OCI-M2 (cell line): ENCODE measurements around the gene ZNF878.
"Not testable (repeated sequence)": the region's sequence is repeated elsewhere in the genome, so short reads cannot be mapped to it uniquely, and the experiment has no call there.

ENCODE experiments used
- DNase-seq: peaks from one replicate; lab custom pipeline; 2025; ENCODE audit not compliant: unreplicated experiment; lab: John Stamatoyannopoulos, UW

Gene ZNF878

DNA sequence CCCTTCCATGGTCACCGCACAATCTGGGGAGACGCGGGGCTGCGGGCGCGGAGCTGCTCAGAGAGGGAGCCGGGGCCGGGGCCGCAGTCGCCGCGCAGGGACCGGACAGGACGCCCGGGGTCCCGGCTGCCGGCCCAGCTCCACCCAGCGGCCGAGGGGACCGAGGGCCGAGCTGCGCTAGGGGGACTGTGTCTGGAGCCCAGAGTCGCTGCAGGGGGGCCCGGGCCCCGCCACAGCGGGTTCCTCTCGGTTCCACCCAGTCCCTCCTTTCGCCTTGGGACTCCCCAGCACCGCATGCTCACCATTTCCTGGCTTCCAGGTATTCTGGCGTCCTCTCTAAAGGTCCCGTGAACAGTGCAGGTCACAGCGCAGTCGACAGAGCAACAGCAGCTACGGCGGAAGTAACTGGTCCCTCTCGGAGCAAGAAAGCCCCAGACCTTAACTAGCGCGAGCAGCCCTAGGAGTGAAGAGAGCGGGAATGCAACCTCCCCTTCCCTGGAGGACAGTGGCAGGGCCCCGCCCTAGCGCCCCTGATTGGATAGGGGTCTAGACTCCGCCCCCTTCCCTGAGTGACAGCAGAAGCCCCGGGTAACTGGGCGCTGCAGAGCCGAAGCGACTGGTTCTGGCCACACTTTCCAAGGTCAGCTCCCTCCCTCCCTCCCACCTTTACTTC is at the start of gene ZNF878:
Gene ZNF878, minus strand, starts transcription at position 465 of the 673 bp plus-strand sequence. Its CDS starts 160 bp downstream, at position 305.
- peak; percentile 99 for DNase-seq

DNA sequence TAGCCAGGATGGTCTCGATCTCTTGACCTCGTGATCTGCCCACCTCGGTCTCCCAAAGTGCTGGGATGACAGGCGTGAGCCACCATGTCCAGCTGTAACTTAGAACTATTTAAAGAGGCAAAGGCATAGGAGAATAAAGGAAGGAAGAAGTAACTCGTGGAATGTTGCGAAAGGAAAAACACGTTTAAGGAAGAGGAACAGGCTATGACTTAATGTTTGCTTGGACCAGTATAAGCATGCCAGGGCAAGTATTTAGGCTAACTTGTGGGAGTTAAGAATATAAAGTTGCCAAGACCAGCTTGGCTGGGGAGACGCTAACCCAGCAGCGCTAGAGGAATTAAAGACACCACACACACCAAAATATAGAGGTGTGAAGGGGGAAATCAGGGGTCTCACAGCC is 45.3 kb upstream of the ZNF878 start:
- DNase-seq = no peak

DNA sequence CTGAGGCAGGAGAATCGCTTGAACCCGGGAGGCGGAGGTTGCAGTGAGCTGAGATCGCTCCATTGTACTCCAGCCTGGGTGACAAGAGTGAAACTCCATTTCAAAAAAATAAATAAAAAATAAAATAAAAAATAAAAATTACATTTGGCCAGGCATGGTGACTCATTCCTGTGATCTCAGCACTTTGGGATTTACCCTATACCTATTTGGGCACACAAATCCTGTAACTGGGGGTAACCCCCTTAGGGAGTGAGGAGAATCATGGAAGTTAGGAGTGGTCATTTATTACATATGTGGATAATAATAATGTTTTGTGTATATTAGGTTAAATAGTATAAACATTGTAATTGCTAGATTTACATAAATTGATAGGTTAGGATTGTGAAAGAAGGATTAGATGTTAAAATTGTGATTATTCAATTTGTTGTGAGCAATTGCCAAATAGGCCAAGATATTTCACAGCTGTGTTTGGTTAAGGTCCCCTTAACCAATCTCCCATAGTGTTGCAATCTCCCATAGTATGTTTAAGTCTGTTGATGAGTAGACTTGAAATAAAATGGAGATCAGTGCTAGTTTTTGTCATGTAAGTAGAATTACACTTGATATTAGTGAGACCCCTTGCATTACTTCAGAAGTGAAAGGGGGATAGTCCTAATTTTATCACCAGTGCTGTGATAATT is 42.5 kb upstream of the ZNF878 start:
- no peak for DNase-seq

DNA sequence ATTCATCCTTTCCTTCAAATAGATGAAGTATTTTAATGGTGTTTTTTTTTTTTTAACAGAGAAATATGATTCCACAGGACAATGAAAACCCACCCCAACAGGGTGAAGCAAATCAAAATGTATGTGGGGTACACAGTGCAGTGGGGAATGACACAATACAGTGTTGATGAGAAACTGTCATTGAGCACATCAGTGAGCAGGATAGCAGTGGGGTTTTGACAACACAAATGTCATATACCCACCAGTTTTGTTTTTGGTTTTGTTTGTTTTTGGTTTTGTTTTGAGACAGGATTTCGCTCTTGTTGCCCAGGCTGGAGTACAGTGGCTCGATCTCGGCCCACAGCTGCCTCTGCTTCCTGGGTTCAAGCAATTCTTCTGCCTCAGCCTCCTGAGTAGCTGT is 41.0 kb upstream of the ZNF878 start:
- DNase-seq = no peak

DNA sequence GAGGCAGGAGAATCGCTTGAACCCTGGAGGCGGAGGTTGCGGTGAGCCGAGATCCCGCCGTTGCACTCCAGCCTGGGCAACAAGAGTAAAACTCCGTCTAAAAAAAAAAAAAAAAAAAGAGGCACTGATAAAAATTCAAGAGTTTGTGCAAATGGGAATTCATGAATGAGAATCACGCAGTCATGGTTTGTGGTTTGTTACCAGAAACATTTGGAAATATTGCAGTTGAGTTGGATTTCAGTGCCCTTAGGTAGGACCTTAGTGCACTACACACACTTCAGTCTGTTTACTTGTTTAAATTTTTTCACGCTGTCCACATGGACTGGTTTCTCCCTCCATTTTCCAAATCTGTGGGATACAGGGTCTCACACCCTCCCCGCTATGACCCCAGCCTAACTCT is 40.2 kb upstream of the ZNF878 start:
- DNase-seq = no peak

DNA sequence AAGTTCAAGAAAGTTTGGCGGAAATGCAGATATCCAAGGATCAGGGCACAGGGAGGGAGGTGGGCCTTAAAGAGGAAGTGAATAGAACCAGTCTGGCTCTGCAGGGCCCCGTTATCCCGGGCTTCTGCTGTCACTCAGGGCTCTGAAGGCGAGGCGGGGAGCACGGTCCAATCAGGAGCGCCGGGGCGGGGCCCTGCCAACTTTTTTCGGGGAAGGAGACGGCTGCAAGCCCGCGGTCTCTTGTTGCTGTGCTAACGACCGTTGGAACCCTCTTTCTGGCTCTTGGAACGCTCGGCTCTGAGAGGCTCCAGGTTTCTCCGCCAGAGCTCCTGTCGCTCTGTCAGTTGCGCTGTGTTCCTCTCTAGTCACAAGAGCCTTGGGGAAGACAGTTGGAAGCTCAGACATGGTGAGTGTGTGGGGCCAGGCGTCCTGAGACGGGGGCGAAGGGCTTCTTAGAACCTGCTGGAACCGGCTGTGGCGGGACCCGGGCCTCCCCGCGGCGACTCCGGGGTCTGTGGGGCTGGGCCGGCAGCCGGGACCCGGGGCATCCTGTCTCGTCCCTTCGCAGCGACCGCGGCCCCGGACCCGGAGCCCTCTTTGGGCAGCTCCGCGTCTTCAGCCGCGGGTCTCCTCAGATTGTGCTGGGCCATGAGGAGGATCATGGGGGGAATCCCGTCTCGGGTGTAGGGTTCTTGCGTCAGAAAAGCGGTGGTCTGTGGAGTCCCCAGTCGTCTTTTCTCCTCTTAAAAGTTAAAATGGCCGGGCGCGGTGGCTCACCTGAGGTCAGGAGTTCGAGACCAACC is 39.5 kb upstream of the ZNF878 start:
- peak; percentile 97 for DNase-seq

DNA sequence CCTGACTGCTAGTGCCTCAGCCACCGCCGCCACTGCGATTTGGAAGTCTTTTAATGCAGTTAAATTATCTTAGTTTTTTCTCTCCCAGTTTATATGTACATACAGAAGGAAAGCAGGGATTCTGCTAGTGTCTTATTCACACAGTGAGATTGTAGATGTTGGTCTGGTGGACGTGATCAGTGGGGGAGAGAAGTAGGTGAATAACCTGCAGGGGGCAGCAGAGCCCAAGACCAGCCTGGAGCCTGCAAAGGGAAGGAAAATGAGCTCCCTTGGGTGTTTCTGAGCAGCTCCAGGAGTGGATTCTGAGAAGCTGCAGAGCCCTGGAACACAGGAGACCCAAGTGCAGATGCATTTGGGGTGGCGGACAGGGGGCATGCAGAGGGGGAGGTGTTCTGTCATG is 38.0 kb upstream of the ZNF878 start:
- peak; percentile 68 for DNase-seq

DNA sequence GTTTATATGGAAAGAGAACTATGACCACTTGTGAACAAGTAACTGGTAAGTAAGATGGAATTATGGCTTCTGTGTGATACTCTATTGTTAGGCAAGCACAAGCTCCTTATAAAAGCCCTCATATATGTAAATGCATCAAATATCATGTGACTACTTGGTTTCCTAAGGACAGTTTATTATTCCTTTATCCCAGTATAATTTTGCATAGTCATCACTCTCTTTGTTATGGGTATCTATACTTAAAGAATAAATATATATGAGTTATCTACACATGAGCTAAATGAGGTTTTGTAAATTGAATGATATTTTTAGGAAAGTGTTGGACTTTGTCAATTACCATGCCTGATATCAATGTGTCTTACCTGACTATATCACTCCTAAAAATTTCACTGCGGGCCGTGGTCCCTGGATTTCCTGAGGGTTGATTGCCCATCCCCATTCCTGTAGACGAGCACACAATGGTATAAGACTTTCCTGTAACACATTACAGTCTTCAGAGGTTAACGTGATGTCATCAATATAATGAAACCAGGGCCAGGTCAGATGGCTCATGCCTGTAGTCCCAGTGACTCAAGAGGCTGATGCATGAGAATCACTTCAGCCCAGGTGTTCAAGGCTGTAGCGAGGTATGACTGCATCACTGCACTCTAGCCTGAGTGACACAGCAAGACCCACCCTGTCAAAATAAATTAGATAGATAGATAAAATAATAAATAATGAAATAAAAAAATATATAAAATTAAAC is 32.5 kb upstream of the ZNF878 start:
- DNase-seq = no peak

DNA sequence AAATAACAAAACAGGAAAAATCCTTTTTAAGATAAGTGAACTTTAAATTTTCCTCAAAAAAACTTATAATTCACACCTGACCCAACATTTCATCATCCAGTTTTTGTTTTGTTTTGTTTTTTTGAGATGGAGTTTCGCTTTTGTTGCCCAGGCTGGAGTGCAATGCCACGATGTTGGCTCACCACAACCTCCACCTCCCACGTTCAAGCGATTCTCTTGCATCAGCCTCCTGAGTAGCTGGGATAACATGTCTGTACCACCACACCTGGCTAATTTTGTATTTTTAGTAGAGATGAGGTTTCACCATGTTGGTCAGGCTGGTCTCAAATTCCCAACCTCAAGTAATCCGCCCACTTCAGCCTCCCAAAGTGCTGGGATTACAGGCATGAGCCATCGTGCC is 30.6 kb upstream of the ZNF878 start:
- DNase-seq = not testable (repeated sequence)

DNA sequence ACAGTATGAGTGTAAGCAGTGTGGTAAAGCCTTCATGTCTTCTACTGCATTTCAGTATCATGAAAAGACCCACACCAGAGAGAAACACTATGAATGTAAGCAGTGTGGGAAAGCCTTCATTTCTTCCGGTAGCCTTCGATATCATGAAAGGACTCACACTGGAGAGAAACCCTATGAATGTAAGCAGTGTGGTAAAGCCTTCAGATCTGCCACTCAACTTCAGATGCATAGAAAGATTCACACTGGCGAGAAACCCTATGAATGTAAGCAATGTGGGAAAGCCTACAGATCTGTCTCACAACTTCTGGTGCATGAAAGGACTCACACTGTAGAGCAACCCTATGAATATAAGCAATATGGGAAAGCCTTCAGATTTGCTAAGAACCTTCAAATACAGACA is 24.6 kb upstream of the ZNF878 start:
- no peak for DNase-seq

DNA sequence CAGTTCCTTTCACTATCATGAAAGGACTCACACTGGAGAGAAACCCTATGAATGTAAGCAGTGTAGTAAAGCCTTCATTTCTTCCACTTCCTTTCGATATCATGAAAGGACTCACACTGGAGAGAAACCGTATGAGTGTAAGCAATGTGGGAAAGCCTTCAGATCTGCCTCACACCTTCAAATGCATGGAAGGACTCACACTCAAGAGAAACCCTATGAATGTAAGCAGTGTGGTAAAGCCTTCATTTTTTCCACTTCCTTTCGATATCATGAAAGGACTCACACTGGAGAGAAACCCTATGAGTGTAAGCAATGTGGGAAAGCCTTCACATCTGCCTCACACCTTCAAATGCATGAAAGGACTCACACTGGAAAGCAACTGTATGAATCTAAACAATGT is 23.6 kb upstream of the ZNF878 start:
- DNase-seq = not testable (repeated sequence)

DNA sequence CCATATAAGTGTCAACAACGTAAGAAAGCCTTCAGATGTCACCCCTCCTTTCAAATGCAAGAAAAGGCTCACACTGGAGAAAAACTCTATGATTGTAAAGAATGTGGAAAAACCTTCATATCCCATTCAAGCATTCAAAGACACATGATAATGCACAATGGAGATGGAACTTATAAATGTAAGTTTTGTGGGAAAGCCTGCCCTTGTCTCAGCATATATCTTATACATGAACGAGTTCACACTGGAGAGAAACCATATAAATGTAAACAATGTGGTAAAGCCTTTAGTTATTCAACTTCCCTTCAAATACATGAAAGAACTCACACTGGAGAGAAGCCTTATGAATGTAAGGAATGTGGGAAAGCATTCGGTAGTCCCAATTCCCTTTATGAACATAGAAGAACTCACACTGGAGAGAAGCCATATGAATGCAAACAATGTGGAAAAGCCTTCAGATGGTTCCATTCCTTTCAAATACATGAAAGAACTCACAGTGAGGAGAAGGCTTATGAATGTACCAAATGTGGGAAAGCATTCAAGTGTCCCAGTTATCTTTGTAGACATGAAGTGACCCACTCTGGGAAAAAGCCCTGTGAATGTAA is 22.9 kb upstream of the ZNF878 start:
- no peak for DNase-seq

DNA sequence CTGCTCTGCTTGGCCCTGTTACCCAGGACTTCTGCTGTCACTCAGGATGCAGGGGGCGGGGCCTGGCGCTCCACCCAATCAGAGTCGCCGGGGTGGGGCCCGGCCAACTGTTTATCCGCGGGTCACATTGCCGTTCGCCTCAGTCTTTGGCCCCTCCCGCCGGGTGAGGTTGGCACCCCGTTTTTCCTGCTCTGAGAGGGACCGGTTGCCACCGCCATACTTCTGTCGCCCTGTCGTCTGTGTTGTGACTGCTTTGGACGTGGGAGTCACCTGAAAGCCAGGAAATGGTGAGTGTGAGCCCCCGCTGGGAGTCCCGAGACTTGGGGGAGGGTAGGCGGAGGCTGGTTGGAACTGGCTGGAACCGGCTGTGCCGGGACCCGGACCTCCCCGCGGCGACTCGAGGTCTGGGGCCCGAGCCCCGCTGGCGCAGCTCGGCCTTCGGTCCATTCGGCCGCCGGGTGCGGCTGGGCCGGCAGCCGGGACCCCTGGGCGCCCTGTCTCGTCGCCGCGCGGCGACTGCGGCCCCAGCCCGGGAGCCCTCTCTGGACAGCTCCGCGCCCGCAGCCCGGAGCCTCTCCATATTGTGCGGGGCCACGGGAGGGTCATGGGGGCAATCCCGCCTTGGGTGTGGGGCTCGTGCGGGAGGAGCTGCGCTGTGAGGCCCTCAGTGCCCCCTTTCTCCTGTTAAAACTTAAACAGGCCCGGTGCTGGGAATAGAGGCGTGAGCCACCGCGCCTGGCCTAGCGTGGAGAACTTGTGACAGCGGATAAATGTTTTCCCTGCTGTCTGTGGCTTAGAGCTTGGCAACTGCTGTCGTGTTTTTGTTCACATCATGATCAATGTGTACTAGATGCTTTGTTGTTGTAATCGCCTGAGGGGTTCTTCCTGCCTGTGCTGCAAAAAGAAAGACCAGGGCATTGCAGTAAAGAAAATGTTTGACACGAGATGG is 12.1 kb upstream of the ZNF878 start, which contains the start of gene ZNF844:
Gene ZNF844, plus strand, starts transcription at position 142 of the 949 bp plus-strand sequence. Its CDS starts 143 bp downstream, at position 285.
- no peak for DNase-seq

DNA sequence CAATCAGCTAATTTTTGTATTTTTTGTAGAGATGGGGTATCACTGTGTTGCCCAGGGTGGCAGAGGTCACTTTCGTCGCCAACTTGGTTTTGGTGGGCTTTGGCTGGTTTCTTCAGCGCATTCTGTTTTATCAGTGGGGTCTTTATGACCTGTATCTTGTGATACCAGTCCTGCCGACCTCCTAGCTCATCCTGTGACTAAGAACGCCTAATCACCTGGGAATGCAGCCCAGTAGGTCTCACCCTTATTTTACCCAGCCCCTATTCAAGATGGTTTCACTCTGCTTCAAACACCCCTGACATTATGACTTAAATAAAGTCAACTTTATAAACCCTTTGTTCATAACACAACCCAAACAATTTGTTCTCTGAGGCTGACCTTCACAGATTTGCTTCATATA is 3.0 kb upstream of the ZNF878 start:
- DNase-seq = no peak

DNA sequence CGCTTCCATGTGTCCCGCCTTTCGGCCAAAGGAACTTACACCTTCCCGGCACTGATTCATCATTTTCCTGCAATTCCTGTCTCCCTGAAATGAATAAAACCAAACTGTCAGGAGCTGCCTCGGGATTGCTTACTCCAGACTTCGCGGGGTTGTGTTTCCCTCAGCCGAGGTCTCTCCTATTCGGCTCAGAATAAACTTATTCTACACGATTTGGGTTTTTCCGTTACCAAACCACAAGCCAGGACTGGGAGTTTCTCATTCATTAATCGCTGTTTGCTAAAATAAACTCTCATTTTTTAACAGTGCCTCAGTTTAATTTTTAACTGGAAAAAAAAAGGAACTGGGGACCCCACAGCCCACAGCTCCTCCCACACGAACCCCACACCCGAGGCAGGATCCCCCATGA is 667 bp downstream of the ZNF878 start:
- DNase-seq = no peak

DNA sequence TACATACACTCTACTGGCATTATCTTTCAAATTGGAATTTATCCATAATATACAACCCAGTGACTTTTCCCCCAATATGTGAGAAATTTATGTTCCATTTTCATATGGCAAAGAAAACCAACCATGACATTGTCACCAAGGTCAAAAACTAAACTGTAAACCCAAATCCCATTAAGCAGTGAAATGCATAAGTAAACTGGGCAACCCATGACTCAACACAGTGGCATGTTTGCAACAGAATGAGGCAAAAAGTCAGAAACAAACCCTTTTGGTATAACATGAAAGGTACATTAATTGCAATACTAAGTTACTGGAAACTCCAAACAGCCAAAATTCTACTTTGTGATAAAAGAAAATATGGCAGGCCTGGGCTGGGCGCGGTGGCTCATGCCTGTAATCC is 4.9 kb downstream of the ZNF878 start:
- DNase-seq = no peak

DNA sequence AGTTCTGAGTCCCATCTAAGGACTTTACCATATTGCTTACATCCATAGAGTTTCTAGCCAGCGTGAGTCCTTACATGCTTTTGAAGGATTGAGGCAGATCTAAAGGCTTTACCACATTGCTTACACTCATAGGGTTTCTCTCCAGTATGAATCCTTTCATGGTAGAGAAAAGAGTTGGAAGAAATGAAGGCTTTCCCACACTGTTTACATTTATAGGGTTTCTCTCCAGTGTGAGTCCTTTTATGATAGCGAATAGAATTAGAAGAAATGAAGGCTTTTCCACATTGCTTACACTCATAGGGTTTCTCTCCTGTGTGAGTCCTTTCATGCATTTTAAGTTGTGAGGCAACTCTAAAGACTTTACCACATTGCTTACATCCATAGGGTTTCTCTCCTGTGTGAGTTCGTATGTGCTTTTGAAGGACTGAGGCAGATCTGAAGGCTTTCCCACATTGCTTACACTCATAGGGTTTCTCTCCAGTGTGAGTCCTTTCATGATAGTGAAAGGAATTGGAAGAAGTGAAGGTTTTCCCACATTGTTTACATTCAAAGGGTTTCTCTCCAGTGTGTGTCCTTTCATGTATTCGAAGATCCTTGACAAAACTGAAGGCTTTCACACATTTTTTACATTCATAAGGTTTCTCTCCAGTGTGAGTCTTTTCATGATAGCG is 8.9 kb downstream of the ZNF878 start:
- DNase-seq = no peak

DNA sequence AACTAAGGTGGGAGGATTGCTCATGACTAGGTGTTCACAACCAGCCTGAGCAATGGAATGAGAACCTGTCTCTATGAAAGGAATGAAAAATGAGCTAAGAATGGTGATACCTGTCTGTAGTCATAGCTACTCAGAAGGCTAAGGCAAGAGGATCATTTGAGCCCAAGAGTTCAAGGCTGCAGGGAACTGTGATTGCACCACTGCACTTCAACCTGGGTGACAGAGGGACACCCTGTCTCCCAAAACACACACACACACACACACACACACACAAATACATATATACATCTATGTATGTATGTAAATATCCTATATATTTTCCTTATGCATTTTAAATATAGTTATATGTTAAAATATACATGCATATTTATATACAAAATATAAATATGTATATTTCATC is 9.9 kb downstream of the ZNF878 start:
- no peak for DNase-seq
